ENCODE measurements around the gene RSAD2.

RSAD2 gene

GRCh38 chr2:6920743-6921064 is 43.1 kb downstream of the RSAD2 start:
- H3K9ac ChIP-seq (ENCODE audit: low read length): no peak overlapping the region
- no peak overlapping the region for H3K4me3 ChIP-seq (ENCODE audit: low read length)
- no peak overlapping the region for H3K27ac ChIP-seq (ENCODE audit: low read length)
- no peak overlapping the region for H3K4me2 ChIP-seq (ENCODE audit: low read depth, low read length)
- no peak for DNase-seq
- no peaks in the 10 kb centered on the region for H3F3A ChIP-seq (ENCODE audit: insufficient read depth, low read length)
- H3K79me2 ChIP-seq (ENCODE audit: low read length): no peaks in the 10 kb centered on the region
- no peaks in the 10 kb centered on the region for H3K4me1 ChIP-seq (ENCODE audit: low read length)
- no peaks in the 10 kb centered on the region for H3K9me2 ChIP-seq (replicated peaks; ENCODE audit: insufficient read depth, low read length)
- no peaks in the 10 kb centered on the region for H3K9me3 ChIP-seq (replicated peaks; ENCODE audit: insufficient read depth, low read length)
- H4K20me1 ChIP-seq (ENCODE audit: insufficient read depth, low read length): no peaks in the 10 kb centered on the region
- H3K36me3 ChIP-seq (replicated peaks; ENCODE audit: insufficient read depth, low read length): no peaks in the 10 kb centered on the region
- H2AFZ ChIP-seq (ENCODE audit: low read length): no peak overlapping the region
- H3K27me3 ChIP-seq (replicated peaks; ENCODE audit: insufficient read depth, low read length): 0 out of 2 replicates have a peak, but pooled peaks cover 5% of the 10 kb centered on the region
- no peak for TF ChIP-seq CTCF (IDR thresholded peaks at IDR 0.05; ENCODE audit: low read length)
- no peak for TF ChIP-seq EZH2phosphoT487 (IDR thresholded peaks at IDR 0.05; ENCODE audit: low read length)
- TF ChIP-seq EZH2 (optimal IDR thresholded peaks at IDR 0.05; ENCODE audit: low read depth, low read length): no peak

- Histone ChIP-seq H4K20me1 (ENCODE audit: insufficient read depth, low read length) (no peaks in the 10 kb centered on the region), H3K4me3 (ENCODE audit: low read length) (no peak overlapping the region), H3K36me3 (replicated peaks; ENCODE audit: insufficient read depth, low read length) (no peaks in the 10 kb centered on the region), H3K4me2 (ENCODE audit: low read depth, low read length) (no peak overlapping the region), H3K27ac (ENCODE audit: low read length) (no peak overlapping the region), H3F3A (ENCODE audit: insufficient read depth, low read length) (no peaks in the 10 kb centered on the region), H3K4me1 (ENCODE audit: low read length) (no peaks in the 10 kb centered on the region), H3K9me3 (replicated peaks; ENCODE audit: insufficient read depth, low read length) (no peaks in the 10 kb centered on the region), H3K27me3 (replicated peaks; ENCODE audit: insufficient read depth, low read length) (0 out of 2 replicates have a peak, but pooled peaks cover 5% of the 10 kb centered on the region), H3K9me2 (replicated peaks; ENCODE audit: insufficient read depth, low read length) (no peaks in the 10 kb centered on the region), H3K79me2 (ENCODE audit: low read length) (no peaks in the 10 kb centered on the region), H2AFZ (ENCODE audit: low read length) (no peak overlapping the region), H3K9ac (ENCODE audit: low read length) (no peak overlapping the region)
- DNase-seq: no peak
- TF ChIP-seq CTCF (IDR thresholded peaks at IDR 0.05; ENCODE audit: low read length) (no peak), EZH2 (optimal IDR thresholded peaks at IDR 0.05; ENCODE audit: low read depth, low read length) (no peak), EZH2phosphoT487 (IDR thresholded peaks at IDR 0.05; ENCODE audit: low read length) (no peak)
Measured at GRCh38 chr2:6921321-6921922, 43.8 kb downstream of the RSAD2 start.

GRCh38 chr2:6922201-6922656 is 44.7 kb downstream of the RSAD2 start:
- no peak for TF ChIP-seq EZH2phosphoT487 (IDR thresholded peaks at IDR 0.05; ENCODE audit: low read length)
- no peak for TF ChIP-seq EZH2 (optimal IDR thresholded peaks at IDR 0.05; ENCODE audit: low read depth, low read length)
- no peak for TF ChIP-seq CTCF (IDR thresholded peaks at IDR 0.05; ENCODE audit: low read length)

More at GRCh38 chr2:6922201-6922656, 44.7 kb downstream of the RSAD2 start:
- Histone ChIP-seq H4K20me1 (ENCODE audit: insufficient read depth, low read length) (no peaks in the 10 kb centered on the region), H3K4me1 (ENCODE audit: low read length) (no peaks in the 10 kb centered on the region), H3K4me3 (ENCODE audit: low read length) (no peak overlapping the region), H3K9me2 (replicated peaks; ENCODE audit: insufficient read depth, low read length) (no peaks in the 10 kb centered on the region), H3K27ac (ENCODE audit: low read length) (no peak overlapping the region), H2AFZ (ENCODE audit: low read length) (no peak overlapping the region), H3K9me3 (replicated peaks; ENCODE audit: insufficient read depth, low read length) (no peaks in the 10 kb centered on the region), H3K9ac (ENCODE audit: low read length) (no peak overlapping the region), H3F3A (ENCODE audit: insufficient read depth, low read length) (no peaks in the 10 kb centered on the region), H3K36me3 (replicated peaks; ENCODE audit: insufficient read depth, low read length) (no peaks in the 10 kb centered on the region), H3K79me2 (ENCODE audit: low read length) (no peaks in the 10 kb centered on the region), H3K4me2 (ENCODE audit: low read depth, low read length) (no peak overlapping the region), H3K27me3 (replicated peaks; ENCODE audit: insufficient read depth, low read length) (no peaks in the 10 kb centered on the region)
- no peak for DNase-seq

Data from MM.1S (cell line).